ENCODE measurements around the gene ZNF76. TPM values are rescaled to one million over a fixed set of nuclear protein-coding genes. Genes with fewer than 3 reads are reported as not detected.

Gene ZNF76
- total and polyA plus RNA-seq, 9 of the 15 experiments (the other 6 are each of a cell fraction or from before 2014, with no cell fraction given): 1.2 to 17.8 (median 10.7) TPM

GRCh38 chr6:35231563-35231962 lies 28.0 kb upstream of the ZNF76 start:
- Histone ChIP-seq H3K4me1 (replicated peaks in 1 of 2; ENCODE audit: control insufficient read depth in 2 of 2, insufficient read depth in 2 of 2, low read length in 2 of 2) (no peaks in the 10 kb centered on the region), H4K20me1 (replicated peaks; ENCODE audit: control insufficient read depth, insufficient read depth, low read length) (no peaks in the 10 kb centered on the region; the same call in 1 of the 2 replicates), H3K9me3 (replicated peaks; ENCODE audit: control insufficient read depth, insufficient read depth, low read depth, low read length) (no peaks in the 10 kb centered on the region; the same call in 1 of the 2 replicates), H3K9ac (ENCODE audit: insufficient read depth in 1 of 2, low read depth in 2 of 2, low read length in 2 of 2) (no peak overlapping the region), H3K27ac (ENCODE audit: extremely low read depth, low read depth, low read length) (no peak overlapping the region), H3K4me3 (no peak overlapping the region), H3K4me2 (ENCODE audit: insufficient read depth, low read length) (no peak overlapping the region), H3K9me1 (ENCODE audit: control insufficient read depth, insufficient read depth, low read length) (no peaks in the 10 kb centered on the region), H3K79me2 (ENCODE audit: control insufficient read depth, insufficient read depth, low read length) (no peaks in the 10 kb centered on the region), H3K27me3 (ENCODE audit: control insufficient read depth in 2 of 2, insufficient read depth in 2 of 2, low read length in 2 of 2) (no peaks in the 10 kb centered on the region; a peak in 1 of 5 replicates), H2AFZ (ENCODE audit: low read depth, low read length) (no peak overlapping the region), H3K36me3 (ENCODE audit: control insufficient read depth, insufficient read depth, low read length) (no peaks in the 10 kb centered on the region)
- TF ChIP-seq SP2 (IDR thresholded peaks at IDR 0.05; ENCODE audit: extremely low read depth, low read depth, low read length, poor library complexity, severe bottlenecking): no peak
- intact Hi-C loops (cut with micrococcal nuclease): no loop called here
- ATAC-seq: no peak
- CTCF ChIA-PET (ENCODE audit: low intra/inter-chr PET ratio): no interaction called here
- no TSS peak for BruUV-seq (replicated peaks)
- WGBS (ENCODE audit: insufficient coverage, low coverage, missing lambda C conversion rate): 33% methylated on average over 7 of the region's 7 CpGs
- no peak for FAIRE-seq
- in situ Hi-C loops (cut with MboI): no loop called here
- POLR2A ChIA-PET: interaction anchor here (0.6 to 4.3 kb wide), 10 partner anchors 8 to 828 kb away, joined by 3 to 26 read pairs (median 4); partner anchors contain the start of gene ZNF76
- no peak for DNase-seq (ENCODE audit: extremely low read depth in 1 of 4, low spot score in 3 of 4)

GRCh38 chr6:35234901-35235300 lies 24.6 kb upstream of the ZNF76 start:
- H4K20me1 ChIP-seq (replicated peaks; ENCODE audit: control insufficient read depth, insufficient read depth, low read length): no peaks in the 10 kb centered on the region; the same call in none of the 2 replicates
- 36% methylated on average over 4 of the region's 4 CpGs for WGBS (ENCODE audit: insufficient coverage, low coverage, missing lambda C conversion rate)
- intact Hi-C loops (cut with micrococcal nuclease) (no loop called here), in situ Hi-C loops (cut with MboI) (no loop called here)
- H3K79me2 ChIP-seq (ENCODE audit: control insufficient read depth, insufficient read depth, low read length): no peaks in the 10 kb centered on the region
- H3K9me3 ChIP-seq (replicated peaks; ENCODE audit: control insufficient read depth, insufficient read depth, low read depth, low read length): no peaks in the 10 kb centered on the region; the same call in 1 of the 2 replicates
- H3K4me1 ChIP-seq (replicated peaks in 1 of 2; ENCODE audit: control insufficient read depth in 2 of 2, insufficient read depth in 2 of 2, low read length in 2 of 2): no peaks in the 10 kb centered on the region; a peak in 1 of 5 replicates
- H3K9ac ChIP-seq (ENCODE audit: insufficient read depth in 1 of 2, low read depth in 2 of 2, low read length in 2 of 2): no peak overlapping the region
- no TSS peak for BruUV-seq (replicated peaks)
- FAIRE-seq: no peak
- no peak overlapping the region for H3K4me3 ChIP-seq
- H2AFZ ChIP-seq (ENCODE audit: low read depth, low read length): no peak overlapping the region
- no peaks in the 10 kb centered on the region for H3K9me1 ChIP-seq (ENCODE audit: control insufficient read depth, insufficient read depth, low read length)
- no peak for ATAC-seq
- CTCF ChIA-PET (ENCODE audit: low intra/inter-chr PET ratio): no interaction called here
- H3K27ac ChIP-seq (ENCODE audit: extremely low read depth, low read depth, low read length): no peak overlapping the region
- H3K27me3 ChIP-seq (ENCODE audit: control insufficient read depth in 2 of 2, insufficient read depth in 2 of 2, low read length in 2 of 2): no peaks in the 10 kb centered on the region
- no peaks in the 10 kb centered on the region; the same call in 2 of the 3 replicates for H3K36me3 ChIP-seq (ENCODE audit: control insufficient read depth, insufficient read depth, low read length)
- DNase-seq (ENCODE audit: extremely low read depth in 1 of 4, low spot score in 3 of 4): no peak
- no peak overlapping the region for H3K4me2 ChIP-seq (ENCODE audit: insufficient read depth, low read length)
- POLR2A ChIA-PET: interaction anchor here (0.5 kb wide), 1 partner anchor 1543 kb away, joined by 3 read pairs; no protein-coding TSS in a partner anchor
- TF ChIP-seq HNRNPLL (IDR thresholded peaks at IDR 0.05; ENCODE audit: low read depth, low read length, poor library complexity, severe bottlenecking) (no peak), ZNF280A (IDR thresholded peaks at IDR 0.05; ENCODE audit: low read depth, partially characterized antibody) (peak; percentile 36), RBM39 (optimal IDR thresholded peaks at IDR 0.05; ENCODE audit: low read depth, low read length) (no peak), USF2 (CRISPR knock-in tag; IDR thresholded peaks at IDR 0.05) (no peak), UBTF (IDR thresholded peaks at IDR 0.05; ENCODE audit: borderline replicate concordance in 1 of 2, low read depth in 2 of 2, low read length in 2 of 2) (no peak), ZBTB33 (CRISPR knock-in tag; IDR thresholded peaks at IDR 0.05) (no peak)

Data from K562 (cell line).